Coronary artery (tissue), 2 donors: ENCODE measurements around the gene CYTL1.
A peak's percentile ranks its signal among the peaks of the same experiment; 100 is the strongest.

Experiments used
- DNase-seq: peaks from one replicate; pipeline ENCODE4 v3.0.0-alpha.2; 2017; ENCODE audit warnings: low spot score
- H3K27ac ChIP-seq, 2 donors: fragments of 200-600 bp; sonication (generic); one replicate each; pipeline ENCODE4 v1.5.1; 2016 to 2019
- H3K4me3 ChIP-seq: fragments of 200-600 bp; sonication (generic); 2 replicates; pipeline ENCODE4 v1.5.1; 2016; ENCODE audit warnings: mild to moderate bottlenecking, moderate library complexity
- CTCF ChIP-seq: fragments of 200-600 bp; sonication (generic); IDR thresholded peaks from one replicate; pipeline ENCODE4 v1.5.1; 2019; ENCODE audit warnings: antibody characterized with exemption

CYTL1 gene

GRCh38 chr4:4992833-4993232, 26.4 kb downstream of the CYTL1 start:
- TF ChIP-seq CTCF: no peak
- Histone ChIP-seq H3K4me3 (no peak overlapping the region), H3K27ac (no peak overlapping the region)
- DNase-seq: no peak

- Histone ChIP-seq H3K27ac (peak overlapping the region; percentile 12 to 87), H3K4me3 (no peak overlapping the region)
- no peak for DNase-seq
- TF ChIP-seq CTCF: no peak
Measured at GRCh38 chr4:4991541-4992099, 27.6 kb downstream of the CYTL1 start.

- peak; percentile 87 for DNase-seq
- Histone ChIP-seq H3K4me3 (peak overlapping the region; percentile 12), H3K27ac (peak overlapping the region; percentile 12 to 87)
- TF ChIP-seq CTCF: no peak
Measured at GRCh38 chr4:4990857-4991540, 28.3 kb downstream of the CYTL1 start.

GRCh38 chr4:4990329-4990728, 28.9 kb downstream of the CYTL1 start:
- H3K27ac ChIP-seq: peak overlapping the region in 1 of 2 donors; percentile 87
- no peak for DNase-seq
- TF ChIP-seq CTCF: no peak
- no peak overlapping the region for H3K4me3 ChIP-seq

- no peak for DNase-seq
- no peak overlapping the region for H3K27ac ChIP-seq
- TF ChIP-seq CTCF: no peak
- no peak overlapping the region for H3K4me3 ChIP-seq
Measured at GRCh38 chr4:4989083-4989622, 30.1 kb downstream of the CYTL1 start.

- TF ChIP-seq CTCF: no peak
- Histone ChIP-seq H3K27ac (no peak overlapping the region), H3K4me3 (no peak overlapping the region)
- no peak for DNase-seq
Measured at GRCh38 chr4:4987656-4988055, 31.6 kb downstream of the CYTL1 start.

GRCh38 chr4:4986841-4987240, 32.4 kb downstream of the CYTL1 start:
- H3K27ac ChIP-seq: no peak overlapping the region
- no peak for TF ChIP-seq CTCF
- no peak for DNase-seq
- no peak overlapping the region for H3K4me3 ChIP-seq
